ENCODE measurements around the gene RPL18A. TPM values are rescaled to one million over a fixed set of nuclear protein-coding genes. Genes with fewer than 3 reads are reported as not detected.

RPL18A gene
- total and polyA plus RNA-seq, 2 of the 4 experiments (the other 2 are of a cell fraction): 1,351 to 1,735 TPM

GRCh38 chr19:17871032-17871877 lies 11.5 kb downstream of the RPL18A start:
- DNase-seq: no peak
- no peak overlapping the region for H4K8ac ChIP-seq (ENCODE audit: low read depth in 2 of 2, low read length in 2 of 2)
- peaks cover under 1% of the 10 kb centered on the region; the same call in 1 of the 2 replicates for H3K9me1 ChIP-seq (ENCODE audit: insufficient read depth, low read length)
- H2BK15ac ChIP-seq (ENCODE audit: low read depth, low read length): no peak overlapping the region
- H2BK20ac ChIP-seq (ENCODE audit: low read depth, low read length): no peak overlapping the region
- H3K56ac ChIP-seq (ENCODE audit: extremely low read depth, insufficient read depth, low read length): no peak overlapping the region
- H2AFZ ChIP-seq (replicated peaks; ENCODE audit: low read length, poor library complexity): no peak overlapping the region
- no peak overlapping the region for H2BK120ac ChIP-seq (ENCODE audit: low read depth, low read length)
- BruUV-seq (replicated peaks): no TSS peak
- peaks cover 53% of the 10 kb centered on the region for H3K27me3 ChIP-seq (ENCODE audit: control insufficient read depth, insufficient read depth, low read length)
- no peaks in the 10 kb centered on the region for H3K9me3 ChIP-seq (ENCODE audit: control insufficient read depth, insufficient read depth, low read length)
- no peak overlapping the region for H3K4me2 ChIP-seq (ENCODE audit: low read depth, low read length)
- dilution Hi-C loops (cut with HindIII; ENCODE audit: low sequenced_read_pairs, unreplicated experiment): no loop called here
- no peak overlapping the region for H3K14ac ChIP-seq (replicated peaks; ENCODE audit: low read depth, low read length)
- no peak overlapping the region for H3K23ac ChIP-seq (ENCODE audit: low read depth, low read length)
- H3K36me3 ChIP-seq (ENCODE audit: control insufficient read depth, insufficient read depth, low read length): no peaks in the 10 kb centered on the region
- no peak overlapping the region for H2BK5ac ChIP-seq (ENCODE audit: low read depth, low read length, poor library complexity, severe bottlenecking)
- no peak overlapping the region for H4K91ac ChIP-seq (ENCODE audit: insufficient read depth, low read depth, low read length)
- H3K4me1 ChIP-seq (ENCODE audit: control insufficient read depth, insufficient read depth, low read length): no peaks in the 10 kb centered on the region
- H4K20me1 ChIP-seq (ENCODE audit: insufficient read depth, low read length): no peaks in the 10 kb centered on the region
- no peak overlapping the region for H3K4ac ChIP-seq (ENCODE audit: low read depth, low read length)
- TF ChIP-seq RAD21 (IDR thresholded peaks at IDR 0.05; ENCODE audit: low read length) (no peak), MAZ (IDR thresholded peaks at IDR 0.05; ENCODE audit: borderline replicate concordance, low read depth, low read length) (no peak), CTCF (conservative IDR thresholded peaks at IDR 0.05; ENCODE audit: low read depth, low read length) (no peak), BHLHE40 (IDR thresholded peaks at IDR 0.05; ENCODE audit: low read depth, low read length) (no peak), MXI1 (IDR thresholded peaks at IDR 0.05; ENCODE audit: borderline replicate concordance, low read depth, low read length) (no peak), FOS (IDR thresholded peaks at IDR 0.05; ENCODE audit: low read depth, low read length) (no peak), RCOR1 (IDR thresholded peaks at IDR 0.05; ENCODE audit: insufficient replicate concordance, low read length) (no peak), CEBPB (IDR thresholded peaks at IDR 0.05; ENCODE audit: low read depth, low read length) (no peak), POLR2A (IDR thresholded peaks at IDR 0.05; ENCODE audit: low read depth, low read length) (no peak), SMC3 (IDR thresholded peaks at IDR 0.05; ENCODE audit: low read depth, low read length) (no peak), NFE2L2 (IDR thresholded peaks at IDR 0.05; ENCODE audit: low read depth, low read length) (no peak), MAFK (IDR thresholded peaks at IDR 0.05; ENCODE audit: low read depth, low read length) (no peak), RFX5 (IDR thresholded peaks at IDR 0.05; ENCODE audit: low read depth, low read length) (no peak)
- TF ChIP-seq, protein P1, sequence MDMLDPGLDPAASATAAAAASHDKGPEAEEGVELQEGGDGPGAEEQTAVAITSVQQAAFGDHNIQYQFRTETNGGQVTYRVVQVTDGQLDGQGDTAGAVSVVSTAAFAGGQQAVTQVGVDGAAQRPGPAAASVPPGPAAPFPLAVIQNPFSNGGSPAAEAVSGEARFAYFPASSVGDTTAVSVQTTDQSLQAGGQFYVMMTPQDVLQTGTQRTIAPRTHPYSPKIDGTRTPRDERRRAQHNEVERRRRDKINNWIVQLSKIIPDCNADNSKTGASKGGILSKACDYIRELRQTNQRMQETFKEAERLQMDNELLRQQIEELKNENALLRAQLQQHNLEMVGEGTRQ (IDR thresholded peaks at IDR 0.05; ENCODE audit: low read depth, low read length): no peak
- ATAC-seq (ENCODE audit: low read depth): no peak
- H3K4me3 ChIP-seq (ENCODE audit: insufficient read depth, low read depth, low read length): no peak overlapping the region
- intact Hi-C loops (cut with micrococcal nuclease): no loop called here
- H2AK9ac ChIP-seq (replicated peaks; ENCODE audit: low read depth, low read length, poor library complexity): no peak overlapping the region
- H3K9ac ChIP-seq (ENCODE audit: low read depth, low read length): no peak overlapping the region
- no peak overlapping the region for H2AK5ac ChIP-seq (ENCODE audit: low read depth, low read length)
- ChIA-PET CTCF (interaction anchor here (3.4 kb wide), 1 partner anchor 61 kb away, joined by 33 read pairs; the partner anchor contains the start of gene CCDC124), POLR2A (ENCODE audit: unreplicated experiment) (no interaction called here)
- H3K18ac ChIP-seq (ENCODE audit: low read depth, low read length): no peak overlapping the region
- 38% methylated on average over 4 of the region's 10 CpGs; no CpG with 5 or more reads in 1 of the 2 experiments for WGBS, 2 experiments (ENCODE audit: extremely low coverage in 2 of 2, insufficient read length in 1 of 2)
- H4K5ac ChIP-seq (ENCODE audit: low read depth, low read length): no peak overlapping the region
- H3K27ac ChIP-seq (ENCODE audit: insufficient read depth, low read length): no peak overlapping the region
- in situ Hi-C loops (cut with MboI; ENCODE audit: low sequenced_read_pairs): no loop called here
- no peaks in the 10 kb centered on the region for H3K79me1 ChIP-seq (ENCODE audit: low read depth in 1 of 2, low read length in 2 of 2)
